ENCODE measurements around the gene TRDN.

DNA sequence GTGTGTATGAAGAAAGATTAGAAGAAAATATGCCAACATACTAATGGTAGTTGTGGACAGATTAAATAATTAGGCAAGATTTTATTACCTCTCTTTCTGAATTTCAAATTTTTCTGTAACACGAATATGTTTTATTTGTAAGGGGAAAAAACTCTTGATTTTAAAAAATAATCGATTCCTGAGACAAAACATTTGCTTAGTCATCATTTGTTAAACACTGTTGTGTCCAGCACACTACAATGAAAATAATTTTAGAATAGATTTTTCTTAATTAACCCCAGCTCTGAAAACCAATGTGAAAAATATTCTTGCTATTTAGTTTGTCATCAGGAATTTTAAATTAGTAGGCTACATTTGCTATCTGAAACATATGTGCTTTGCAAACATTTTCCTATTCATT is 253.0 kb downstream of the TRDN start:
- TF ChIP-seq POLR2A (IDR thresholded peaks at IDR 0.05), result no peak
- no peak for TF ChIP-seq CTCF (IDR thresholded peaks at IDR 0.05)

Data from body of pancreas (tissue), 4 donors.